Caco-2 (cell line): ENCODE results near the gene SPATA6. TPM values are rescaled to one million over a fixed set of nuclear protein-coding genes. Genes with fewer than 3 reads are reported as not detected.
"Not testable (repeated sequence)": the region's sequence is repeated elsewhere in the genome, so short reads cannot be mapped to it uniquely, and the experiment has no call there.

ENCODE experiments used
- BruUV-seq: library from RNA; stranded (reverse); fragments of 400-500 nt; replicated peaks from 2 replicates; lab custom pipeline; 2021; lab: Mats Ljungman, UMichigan
- CTCF ChIA-PET: fragments of 300-600 bp; sonication (Branson Sonifier 250); formaldehyde crosslinking; loops from one replicate; lab custom pipeline; 2022; ENCODE audit warnings: antibody characterized with exemption; lab: Charles Lee
- POLR2A ChIA-PET: fragments of 300-600 bp; sonication (Branson Sonifier 250); formaldehyde crosslinking; loops from one replicate; lab custom pipeline; 2022; ENCODE audit warnings: antibody characterized with exemption; lab: Charles Lee
- DNase-seq, 2 experiments: peaks; one replicate each; pipeline versions ENCODE4 v3.0.0 to v3.0.0-alpha.2; 2020 to 2022
- H3K27me3 ChIP-seq: replicated peaks from 2 replicates; pipeline ENCODE4 v1.6.0; 2011; ENCODE audit warnings: low read length; ENCODE audit not compliant: control insufficient read depth, insufficient read depth
- H3K36me3 ChIP-seq: 2 replicates; pipeline ENCODE4 v1.5.1; 2011; ENCODE audit warnings: low read length; ENCODE audit not compliant: control insufficient read depth, insufficient read depth
- H3K4me1 ChIP-seq: fragments of 250-450 bp; sonication (Bioruptor Pico); 2 replicates; pipeline ENCODE4 v1.5.1; 2020; ENCODE audit warnings: mild to moderate bottlenecking
- H3K4me3 ChIP-seq: 2 replicates; pipeline ENCODE4 v1.5.1; 2011; ENCODE audit warnings: low read depth, mild to moderate bottlenecking, control low read depth, low read length
- H3K9me3 ChIP-seq: fragments of 250-450 bp; sonication (Bioruptor Pico); 2 replicates; pipeline ENCODE4 v1.5.1; 2020; ENCODE audit warnings: mild to moderate bottlenecking, moderate library complexity
- H3K27ac Mint-ChIP-seq: one replicate; pipeline ENCODE4 v1.8.0; 2022; ENCODE audit warnings: mixed read lengths; ENCODE audit not compliant: unreplicated experiment
- H3K27me3 Mint-ChIP-seq: one replicate; pipeline ENCODE4 v1.8.0; 2022; ENCODE audit warnings: mixed read lengths; ENCODE audit not compliant: insufficient read depth, unreplicated experiment
- H3K36me3 Mint-ChIP-seq: one replicate; pipeline ENCODE4 v1.8.0; 2022; ENCODE audit warnings: mild to moderate bottlenecking, mixed read lengths; ENCODE audit not compliant: insufficient read depth, unreplicated experiment
- H3K4me1 Mint-ChIP-seq: one replicate; pipeline ENCODE4 v1.8.0; 2022; ENCODE audit warnings: low read depth, mixed read lengths; ENCODE audit not compliant: unreplicated experiment
- H3K4me3 Mint-ChIP-seq: one replicate; pipeline ENCODE4 v1.8.0; 2022; ENCODE audit warnings: mild to moderate bottlenecking, moderate library complexity, mixed read lengths; ENCODE audit not compliant: unreplicated experiment
- H3K9me3 Mint-ChIP-seq: one replicate; pipeline ENCODE4 v1.8.0; 2022; ENCODE audit warnings: mixed read lengths; ENCODE audit not compliant: unreplicated experiment
- CTCF ChIP-seq, 2 experiments: fragments of 200-600 bp in 1 of 2; IDR thresholded peaks; 1 replicate in 1 of 2; 2 replicates in 1 of 2; pipeline versions ENCODE4 v1.5.1 to v1.8.0; 2011 to 2022; ENCODE audit warnings: antibody characterized with exemption in 1 of 2, control low read depth in 1 of 2, inconsistent platforms in 1 of 2, low read depth in 1 of 2, low read length in 1 of 2, mild to moderate bottlenecking in 1 of 2, moderate library complexity in 1 of 2; ENCODE audit not compliant: insufficient read depth in 1 of 2, severe bottlenecking in 1 of 2, unreplicated experiment in 1 of 2
- intact Hi-C: fragments of 100-400 bp; cut with micrococcal nuclease; formaldehyde crosslinking; loops from one replicate; pipeline ENCODE4 v1.10.0; 2022; ENCODE audit not compliant: unreplicated experiment
- total RNA-seq: library from RNA; stranded (reverse); gene quantifications from 2 replicates; pipeline ENCODE4 v1.2.3, GENCODE V29; 2022

The SPATA6 gene
- total RNA-seq, 1 experiment from 2014 or later: 1.8 TPM

GRCh38 chr1:48284696-48285420 is 187.1 kb downstream of the SPATA6 start:
- intact Hi-C loops, BruUV-seq, H3K27me3 Mint-ChIP-seq, H3K4me1 Mint-ChIP-seq, H3K9me3 ChIP-seq, H3K27me3 ChIP-seq, H3K36me3 ChIP-seq, H3K9me3 Mint-ChIP-seq, H3K27ac Mint-ChIP-seq, H3K4me3 Mint-ChIP-seq, H3K36me3 Mint-ChIP-seq, H3K4me3 ChIP-seq, POLR2A ChIA-PET, H3K4me1 ChIP-seq: not testable (repeated sequence)
- CTCF ChIA-PET: interaction anchor here (1.1 kb wide), 1 partner anchor 175 kb away, joined by 3 read pairs; no protein-coding TSS in a partner anchor
- DNase-seq: peak; percentile 15 to 42
- TF ChIP-seq CTCF (IDR thresholded peaks at IDR 0.05; ENCODE audit: insufficient read depth in 1 of 2, low read depth in 1 of 2, low read length in 1 of 2, severe bottlenecking in 1 of 2, unreplicated experiment in 1 of 2): peak; percentile 36 to 43

GRCh38 chr1:48282329-48282728 is 189.7 kb downstream of the SPATA6 start:
- intact Hi-C loops, H3K27me3 Mint-ChIP-seq, H3K36me3 ChIP-seq, H3K27ac Mint-ChIP-seq, CTCF ChIA-PET, DNase-seq, H3K4me3 ChIP-seq, H3K36me3 Mint-ChIP-seq, BruUV-seq, H3K9me3 Mint-ChIP-seq, POLR2A ChIA-PET, H3K4me3 Mint-ChIP-seq, H3K9me3 ChIP-seq, H3K4me1 ChIP-seq, H3K27me3 ChIP-seq, H3K4me1 Mint-ChIP-seq: not testable (repeated sequence)

- H3K4me1 Mint-ChIP-seq, DNase-seq, H3K27ac Mint-ChIP-seq, BruUV-seq, CTCF ChIA-PET, H3K36me3 Mint-ChIP-seq, POLR2A ChIA-PET, H3K9me3 Mint-ChIP-seq, H3K9me3 ChIP-seq, H3K4me3 ChIP-seq, H3K27me3 Mint-ChIP-seq, intact Hi-C loops, H3K4me1 ChIP-seq, H3K27me3 ChIP-seq, H3K4me3 Mint-ChIP-seq, H3K36me3 ChIP-seq: not testable (repeated sequence)
Measured at GRCh38 chr1:48277437-48277836, 194.6 kb downstream of the SPATA6 start.

GRCh38 chr1:48266576-48266975 is 205.4 kb downstream of the SPATA6 start:
- no peak for TF ChIP-seq CTCF (IDR thresholded peaks at IDR 0.05; ENCODE audit: insufficient read depth in 1 of 2, low read depth in 1 of 2, low read length in 1 of 2, severe bottlenecking in 1 of 2, unreplicated experiment in 1 of 2)
- Histone ChIP-seq H3K36me3 (no peaks in the 10 kb centered on the region), H3K4me3 (no peak overlapping the region), H3K9me3 (no peaks in the 10 kb centered on the region), H3K27me3 (no peaks in the 10 kb centered on the region), H3K4me1 (no peaks in the 10 kb centered on the region)
- no peak overlapping the region for H3K27ac Mint-ChIP-seq
- intact Hi-C loops: loop anchor here (10.0 kb wide), 1 partner anchor 228 kb away; no protein-coding TSS in a partner anchor
- no peaks in the 10 kb centered on the region for H3K36me3 Mint-ChIP-seq
- H3K9me3 Mint-ChIP-seq: no peaks in the 10 kb centered on the region
- H3K27me3 Mint-ChIP-seq: peaks cover 12% of the 10 kb centered on the region
- ChIA-PET POLR2A (no interaction called here), CTCF (no interaction called here)
- H3K4me1 Mint-ChIP-seq: no peaks in the 10 kb centered on the region
- DNase-seq: no peak
- no TSS peak for BruUV-seq
- no peak overlapping the region for H3K4me3 Mint-ChIP-seq
